ENCODE data around the gene SCARB1. TPM values are rescaled to one million over a fixed set of nuclear protein-coding genes. Genes with fewer than 3 reads are reported as not detected.

SCARB1 gene
- total RNA-seq, 1 donor from 2014 or later = 4.3 TPM

- DNase-seq (ENCODE audit: low spot score) = no peak
- Histone ChIP-seq H3K4me1 (no peaks in the 10 kb centered on the region), H4K20me1 (ENCODE audit: low read depth) (no peaks in the 10 kb centered on the region), H3K9ac (no peak overlapping the region), H3K36me3 (no peaks in the 10 kb centered on the region), H3F3A (ENCODE audit: low read depth) (no peaks in the 10 kb centered on the region), H3K79me2 (ENCODE audit: low read depth) (no peaks in the 10 kb centered on the region), H3K9me3 (ENCODE audit: low read depth) (no peaks in the 10 kb centered on the region), H3K27ac (no peak overlapping the region), H2AFZ (replicated peaks) (no peak overlapping the region), H3K4me3 (no peak overlapping the region), H3K27me3 (peaks cover 14% of the 10 kb centered on the region), H3K4me2 (no peak overlapping the region)
- TF ChIP-seq EZH2 (IDR thresholded peaks at IDR 0.05) = no peak
- no peak for TF ChIP-seq EZH2phosphoT487 (IDR thresholded peaks at IDR 0.05)
- TF ChIP-seq CTCF (IDR thresholded peaks at IDR 0.05) = no peak
- Mint-ChIP-seq H3K9me3 (peaks cover 9% of the 10 kb centered on the region), H3K4me1 (peaks cover 7% of the 10 kb centered on the region), H3K36me3 (no peaks in the 10 kb centered on the region), H3K27me3 (ENCODE audit: insufficient read depth, low read depth) (peaks cover 12% of the 10 kb centered on the region), H3K4me3 (no peak overlapping the region), H3K27ac (no peak overlapping the region)
Measured at GRCh38 chr12:124776125-124776513, 87.5 kb downstream of the SCARB1 start.

- Mint-ChIP-seq H3K36me3 (no peaks in the 10 kb centered on the region), H3K4me1 (peaks cover 10% of the 10 kb centered on the region), H3K9me3 (peaks cover 9% of the 10 kb centered on the region), H3K27ac (no peak overlapping the region), H3K4me3 (no peak overlapping the region), H3K27me3 (ENCODE audit: insufficient read depth, low read depth) (peaks cover 21% of the 10 kb centered on the region)
- no peak overlapping the region for H2AFZ ChIP-seq (replicated peaks)
- no peak overlapping the region for H3K4me3 ChIP-seq
- TF ChIP-seq EZH2 (IDR thresholded peaks at IDR 0.05) (no peak), CTCF (IDR thresholded peaks at IDR 0.05) (no peak), EZH2phosphoT487 (IDR thresholded peaks at IDR 0.05) (no peak)
- H3K9ac ChIP-seq = no peak overlapping the region
- H3K27ac ChIP-seq = no peak overlapping the region
- no peaks in the 10 kb centered on the region for H3K79me2 ChIP-seq (ENCODE audit: low read depth)
- H3K36me3 ChIP-seq = no peaks in the 10 kb centered on the region
- H3K27me3 ChIP-seq = peaks cover 14% of the 10 kb centered on the region
- H4K20me1 ChIP-seq (ENCODE audit: low read depth) = no peaks in the 10 kb centered on the region
- H3K4me1 ChIP-seq = no peaks in the 10 kb centered on the region
- no peak for DNase-seq (ENCODE audit: low spot score)
- no peak overlapping the region for H3K4me2 ChIP-seq
- no peaks in the 10 kb centered on the region for H3K9me3 ChIP-seq (ENCODE audit: low read depth)
- no peaks in the 10 kb centered on the region for H3F3A ChIP-seq (ENCODE audit: low read depth)
Measured at GRCh38 chr12:124774462-124775167, 89.0 kb downstream of the SCARB1 start.

GRCh38 chr12:124774054-124774461 lies 89.6 kb downstream of the SCARB1 start:
- H3K27ac ChIP-seq = no peak overlapping the region
- H2AFZ ChIP-seq (replicated peaks) = no peak overlapping the region
- TF ChIP-seq EZH2phosphoT487 (IDR thresholded peaks at IDR 0.05) = no peak
- no peaks in the 10 kb centered on the region for H4K20me1 ChIP-seq (ENCODE audit: low read depth)
- no peak overlapping the region for H3K4me3 ChIP-seq
- H3K27me3 ChIP-seq = peaks cover 14% of the 10 kb centered on the region
- H3K79me2 ChIP-seq (ENCODE audit: low read depth) = no peaks in the 10 kb centered on the region
- H3K4me1 ChIP-seq = no peaks in the 10 kb centered on the region
- no peaks in the 10 kb centered on the region for H3F3A ChIP-seq (ENCODE audit: low read depth)
- H3K36me3 ChIP-seq = no peaks in the 10 kb centered on the region
- Mint-ChIP-seq H3K27ac (no peak overlapping the region), H3K4me3 (no peak overlapping the region), H3K27me3 (ENCODE audit: insufficient read depth, low read depth) (peaks cover 20% of the 10 kb centered on the region), H3K9me3 (peaks cover 9% of the 10 kb centered on the region), H3K4me1 (peaks cover 13% of the 10 kb centered on the region), H3K36me3 (no peaks in the 10 kb centered on the region)
- no peaks in the 10 kb centered on the region for H3K9me3 ChIP-seq (ENCODE audit: low read depth)
- DNase-seq (ENCODE audit: low spot score) = no peak
- H3K9ac ChIP-seq = no peak overlapping the region
- no peak overlapping the region for H3K4me2 ChIP-seq

Data from neural progenitor cell (in vitro differentiated cells).